Suprapubic skin (tissue), 3 donors: ENCODE results near the gene RGS16.

Experiments
- POLR2A ChIP-seq, 2 donors: fragments of 450-650 bp; IDR thresholded peaks; one replicate each; pipeline ENCODE4 v1.6.1; 2017; ENCODE audit warnings: antibody characterized with exemption in 2 of 2, mild to moderate bottlenecking in 2 of 2, moderate library complexity in 2 of 2
- TF ChIP-seq, protein P1 (sequence below), 2 donors: fragments of 200-600 bp in 1 of 2; fragments of 450-650 bp in 1 of 2; sonication (generic) in 1 of 2; IDR thresholded peaks; one replicate each; pipeline ENCODE4 v1.5.1; 2016 to 2019; ENCODE audit warnings: antibody characterized with exemption in 2 of 2, mild to moderate bottlenecking in 1 of 2, moderate library complexity in 1 of 2

DNA sequence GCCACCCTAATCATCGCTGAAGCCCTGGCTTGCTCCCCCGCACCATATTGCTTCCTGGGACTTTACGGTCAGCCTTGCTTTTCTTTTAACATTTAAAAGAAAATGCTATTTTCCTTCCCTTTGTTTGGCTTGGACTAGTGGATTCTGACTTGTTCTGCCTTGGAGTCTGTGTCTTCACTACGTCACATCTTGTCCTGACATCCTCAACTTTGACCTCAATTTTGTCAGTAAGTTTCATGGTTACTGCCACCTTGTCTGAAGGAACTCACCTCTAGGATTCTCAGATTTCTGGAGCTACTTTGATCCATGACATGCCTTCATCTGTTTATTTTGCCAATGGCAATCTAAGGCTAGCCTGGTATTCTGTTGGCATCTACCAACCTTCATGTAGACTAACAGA, 19.4 kb downstream of the RGS16 start:
- TF ChIP-seq, protein P1, sequence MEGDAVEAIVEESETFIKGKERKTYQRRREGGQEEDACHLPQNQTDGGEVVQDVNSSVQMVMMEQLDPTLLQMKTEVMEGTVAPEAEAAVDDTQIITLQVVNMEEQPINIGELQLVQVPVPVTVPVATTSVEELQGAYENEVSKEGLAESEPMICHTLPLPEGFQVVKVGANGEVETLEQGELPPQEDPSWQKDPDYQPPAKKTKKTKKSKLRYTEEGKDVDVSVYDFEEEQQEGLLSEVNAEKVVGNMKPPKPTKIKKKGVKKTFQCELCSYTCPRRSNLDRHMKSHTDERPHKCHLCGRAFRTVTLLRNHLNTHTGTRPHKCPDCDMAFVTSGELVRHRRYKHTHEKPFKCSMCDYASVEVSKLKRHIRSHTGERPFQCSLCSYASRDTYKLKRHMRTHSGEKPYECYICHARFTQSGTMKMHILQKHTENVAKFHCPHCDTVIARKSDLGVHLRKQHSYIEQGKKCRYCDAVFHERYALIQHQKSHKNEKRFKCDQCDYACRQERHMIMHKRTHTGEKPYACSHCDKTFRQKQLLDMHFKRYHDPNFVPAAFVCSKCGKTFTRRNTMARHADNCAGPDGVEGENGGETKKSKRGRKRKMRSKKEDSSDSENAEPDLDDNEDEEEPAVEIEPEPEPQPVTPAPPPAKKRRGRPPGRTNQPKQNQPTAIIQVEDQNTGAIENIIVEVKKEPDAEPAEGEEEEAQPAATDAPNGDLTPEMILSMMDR (IDR thresholded peaks at IDR 0.05) = no peak
- no peak for TF ChIP-seq POLR2A (IDR thresholded peaks at IDR 0.05)
